ENCODE data around the gene RHAG.

- no peak for TF ChIP-seq PKNOX1 (IDR thresholded peaks at IDR 0.05)
- no peak for TF ChIP-seq ELF4 (IDR thresholded peaks at IDR 0.05)
- TF ChIP-seq SP1 (IDR thresholded peaks at IDR 0.05): no peak
- no peak for TF ChIP-seq FOXA1 (IDR thresholded peaks at IDR 0.05)
- no peak for TF ChIP-seq L3MBTL2 (conservative IDR thresholded peaks at IDR 0.05)
- no peak for TF ChIP-seq FOXK2 (IDR thresholded peaks at IDR 0.05)
- TF ChIP-seq ARNT (IDR thresholded peaks at IDR 0.05): no peak
- no peak for TF ChIP-seq FOXM1 (IDR thresholded peaks at IDR 0.05; ENCODE audit: borderline replicate concordance)
- TF ChIP-seq ZNF384 (IDR thresholded peaks at IDR 0.05): no peak
These were observed 3.1 kb downstream of the RHAG start for GRCh38 chr6:49633541-49633940.

All from HEK293T (cell line).